NT2/D1 (cell line): ENCODE data around the gene TPK1.

ENCODE experiments used
- DNase-seq: peaks from one replicate; pipeline ENCODE4 v3.0.0-alpha.2; 2011; ENCODE audit warnings: low read depth, low spot score
- H3K27me3 ChIP-seq: 2 replicates; pipeline ENCODE4 v1.6.0; 2011; ENCODE audit warnings: mild to moderate bottlenecking; ENCODE audit not compliant: insufficient read length, insufficient read depth
- H3K36me3 ChIP-seq: 2 replicates; pipeline ENCODE4 v1.6.1; 2011; ENCODE audit warnings: mild to moderate bottlenecking, low read length, mixed read lengths; ENCODE audit not compliant: insufficient read depth, insufficient read length
- H3K4me1 ChIP-seq: 2 replicates; pipeline ENCODE4 v1.5.1; 2011; ENCODE audit not compliant: insufficient read depth, insufficient read length
- H3K4me3 ChIP-seq: 2 replicates; pipeline ENCODE4 v1.5.1; 2011; ENCODE audit warnings: low read depth; ENCODE audit not compliant: insufficient read length
- H3K9ac ChIP-seq: 2 replicates; pipeline ENCODE4 v1.6.0; 2011; ENCODE audit warnings: low read depth; ENCODE audit not compliant: insufficient read length
- H3K9me3 ChIP-seq: 2 replicates; pipeline ENCODE4 v1.5.1; 2011; ENCODE audit warnings: mild to moderate bottlenecking, low read length; ENCODE audit not compliant: insufficient read depth
- SUZ12 ChIP-seq: IDR thresholded peaks from 2 replicates; pipeline ENCODE4 v1.6.1; 2011; ENCODE audit not compliant: insufficient read length, insufficient read depth; ENCODE audit errors: extremely low read depth
- YY1 ChIP-seq: IDR thresholded peaks from 2 replicates; pipeline ENCODE4 v1.6.1; 2011; ENCODE audit not compliant: insufficient read length, insufficient read depth
- ZNF274 ChIP-seq: IDR thresholded peaks from 2 replicates; pipeline ENCODE4 v1.6.1; 2011; ENCODE audit warnings: mild to moderate bottlenecking, low read depth, low read length

TPK1 gene

GRCh38 chr7:144477348-144477747 is 358.5 kb downstream of the TPK1 start:
- TF ChIP-seq SUZ12, result no peak
- H3K9me3 ChIP-seq, result no peaks in the 10 kb centered on the region
- no peak overlapping the region for H3K4me3 ChIP-seq
- H3K9ac ChIP-seq, result no peak overlapping the region
- DNase-seq, result no peak
- no peaks in the 10 kb centered on the region for H3K36me3 ChIP-seq
- no peaks in the 10 kb centered on the region for H3K27me3 ChIP-seq
- H3K4me1 ChIP-seq, result no peaks in the 10 kb centered on the region

- Histone ChIP-seq H3K4me3 (no peak overlapping the region), H3K9ac (no peak overlapping the region), H3K9me3 (no peaks in the 10 kb centered on the region), H3K27me3 (no peaks in the 10 kb centered on the region), H3K36me3 (no peaks in the 10 kb centered on the region), H3K4me1 (no peaks in the 10 kb centered on the region)
- DNase-seq, result no peak
- TF ChIP-seq SUZ12 (no peak), ZNF274 (no peak), YY1 (no peak)
Observed at GRCh38 chr7:144474800-144475615, 360.8 kb downstream of the TPK1 start.

- Histone ChIP-seq H3K27me3 (no peaks in the 10 kb centered on the region), H3K36me3 (no peaks in the 10 kb centered on the region), H3K9ac (no peak overlapping the region), H3K4me1 (no peaks in the 10 kb centered on the region), H3K9me3 (no peaks in the 10 kb centered on the region), H3K4me3 (no peak overlapping the region)
- no peak for DNase-seq
- TF ChIP-seq YY1 (no peak), ZNF274 (no peak), SUZ12 (no peak)
Observed at GRCh38 chr7:144474363-144474762, 361.5 kb downstream of the TPK1 start.

DNA sequence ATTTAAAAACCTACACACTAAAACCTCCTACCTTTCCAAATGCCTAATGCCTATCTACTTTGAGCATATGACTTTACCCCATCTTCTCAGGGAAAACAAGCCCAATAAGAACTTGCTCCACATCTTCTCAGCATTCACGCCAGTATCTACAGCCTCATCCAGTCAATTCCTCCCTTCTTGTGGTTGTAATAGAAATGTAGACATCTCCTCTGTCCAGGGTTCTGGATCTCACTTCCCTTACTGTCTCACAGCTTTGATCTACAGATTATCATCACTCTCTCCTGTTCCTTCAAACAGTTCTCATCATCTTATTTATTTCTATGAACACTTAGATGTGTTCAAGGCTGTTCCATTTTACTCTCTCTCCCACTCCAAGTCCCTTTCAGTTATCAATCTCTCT is 361.9 kb downstream of the TPK1 start:
- no peak for DNase-seq
- no peaks in the 10 kb centered on the region for H3K4me1 ChIP-seq
- no peaks in the 10 kb centered on the region for H3K27me3 ChIP-seq
- H3K9ac ChIP-seq, result no peak overlapping the region
- H3K36me3 ChIP-seq, result no peaks in the 10 kb centered on the region
- H3K9me3 ChIP-seq, result no peaks in the 10 kb centered on the region
- no peak for TF ChIP-seq ZNF274
- no peak for TF ChIP-seq SUZ12
- TF ChIP-seq YY1, result no peak
- H3K4me3 ChIP-seq, result no peak overlapping the region

DNA sequence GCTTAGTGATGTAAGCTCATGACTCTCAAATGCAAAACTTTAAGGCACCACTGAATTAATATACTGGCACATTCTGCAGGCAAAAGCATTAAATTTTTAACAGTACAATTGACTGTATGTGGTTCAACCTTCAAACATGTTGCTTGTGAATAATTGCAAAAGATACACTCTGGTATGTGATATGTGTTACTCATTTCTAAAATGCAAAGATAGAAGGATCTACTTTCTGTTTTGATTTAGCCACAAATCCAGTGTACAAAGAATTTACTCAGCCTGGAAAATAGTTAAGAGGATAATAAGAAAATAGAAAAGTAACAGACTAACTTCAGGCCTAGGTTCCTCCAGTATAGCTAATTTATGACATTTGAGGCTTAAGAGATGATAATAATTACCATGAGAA is 365.8 kb downstream of the TPK1 start:
- TF ChIP-seq SUZ12, result no peak

GRCh38 chr7:144468990-144469732 is 366.7 kb downstream of the TPK1 start:
- TF ChIP-seq ZNF274 (no peak), SUZ12 (no peak), YY1 (no peak)
- no peaks in the 10 kb centered on the region for H3K9me3 ChIP-seq
- no peaks in the 10 kb centered on the region for H3K27me3 ChIP-seq
- no peaks in the 10 kb centered on the region for H3K36me3 ChIP-seq
- H3K9ac ChIP-seq, result no peak overlapping the region
- no peaks in the 10 kb centered on the region for H3K4me1 ChIP-seq
- no peak for DNase-seq
- H3K4me3 ChIP-seq, result no peak overlapping the region

More for the DNA sequence above, 365.8 kb downstream of the TPK1 start:
- Histone ChIP-seq H3K36me3 (no peaks in the 10 kb centered on the region), H3K4me1 (no peaks in the 10 kb centered on the region), H3K9me3 (no peaks in the 10 kb centered on the region), H3K9ac (no peak overlapping the region), H3K4me3 (no peak overlapping the region), H3K27me3 (no peaks in the 10 kb centered on the region)
- DNase-seq, result no peak

DNA sequence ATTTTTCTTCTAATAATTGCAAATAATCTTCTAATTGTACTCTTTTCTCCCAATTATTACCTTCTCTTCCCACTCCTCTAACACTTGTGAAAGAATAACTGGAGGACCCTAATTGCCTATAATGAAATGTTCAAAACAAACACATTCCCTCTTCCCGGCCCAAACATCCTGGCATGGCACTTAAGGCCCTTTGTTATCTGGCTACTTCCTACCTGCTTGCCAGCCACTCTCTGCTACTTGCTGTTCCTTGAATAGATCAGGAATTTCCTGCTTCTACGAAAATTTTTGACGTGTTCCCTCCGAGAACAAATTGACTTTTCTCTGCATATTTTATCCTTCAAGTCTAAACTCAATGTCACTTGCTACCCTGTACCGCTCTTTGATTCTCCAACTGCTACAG is 376.2 kb downstream of the TPK1 start:
- no peak for DNase-seq
- Histone ChIP-seq H3K9ac (no peak overlapping the region), H3K27me3 (no peaks in the 10 kb centered on the region), H3K36me3 (no peaks in the 10 kb centered on the region), H3K9me3 (peaks cover 10% of the 10 kb centered on the region), H3K4me1 (no peaks in the 10 kb centered on the region), H3K4me3 (no peak overlapping the region)
- TF ChIP-seq SUZ12, result no peak
- no peak for TF ChIP-seq YY1
- no peak for TF ChIP-seq ZNF274

- no peak for TF ChIP-seq ZNF274
- no peak for TF ChIP-seq SUZ12
- TF ChIP-seq YY1, result no peak
- Histone ChIP-seq H3K9ac (no peak overlapping the region), H3K27me3 (no peaks in the 10 kb centered on the region), H3K4me1 (no peaks in the 10 kb centered on the region), H3K4me3 (no peak overlapping the region), H3K36me3 (no peaks in the 10 kb centered on the region), H3K9me3 (peaks cover 36% of the 10 kb centered on the region)
- no peak for DNase-seq
Observed at GRCh38 chr7:144455040-144455404, 380.8 kb downstream of the TPK1 start.
